Esophagus muscularis mucosa (tissue), 4 donors: ENCODE results near the gene TUBA4A.

Experiments used
- EP300 ChIP-seq: sonication (generic); formaldehyde crosslinking; IDR thresholded peaks from one replicate; pipeline ENCODE4 v1.6.1; 2017; ENCODE audit warnings: antibody characterized with exemption
- POLR2A ChIP-seq: fragments of 450-650 bp; IDR thresholded peaks from one replicate; pipeline ENCODE4 v1.6.1; 2017; ENCODE audit warnings: antibody characterized with exemption, moderate library complexity, mild to moderate bottlenecking, low read depth
- POLR2AphosphoS5 ChIP-seq, 2 donors: sonication (generic); formaldehyde crosslinking; IDR thresholded peaks; one replicate each; pipeline ENCODE4 v1.6.1; 2017; ENCODE audit warnings: antibody characterized with exemption in 2 of 2
- TF ChIP-seq, protein P1 (sequence below), 3 experiments: fragments of 200-600 bp in 2 of 3; fragments of 450-650 bp in 1 of 3; sonication (generic) in 2 of 3; IDR thresholded peaks; one replicate each; pipeline ENCODE4 v1.5.1; 2017 to 2019; ENCODE audit warnings: antibody characterized with exemption in 3 of 3, mild to moderate bottlenecking in 2 of 3, moderate library complexity in 1 of 3

DNA sequence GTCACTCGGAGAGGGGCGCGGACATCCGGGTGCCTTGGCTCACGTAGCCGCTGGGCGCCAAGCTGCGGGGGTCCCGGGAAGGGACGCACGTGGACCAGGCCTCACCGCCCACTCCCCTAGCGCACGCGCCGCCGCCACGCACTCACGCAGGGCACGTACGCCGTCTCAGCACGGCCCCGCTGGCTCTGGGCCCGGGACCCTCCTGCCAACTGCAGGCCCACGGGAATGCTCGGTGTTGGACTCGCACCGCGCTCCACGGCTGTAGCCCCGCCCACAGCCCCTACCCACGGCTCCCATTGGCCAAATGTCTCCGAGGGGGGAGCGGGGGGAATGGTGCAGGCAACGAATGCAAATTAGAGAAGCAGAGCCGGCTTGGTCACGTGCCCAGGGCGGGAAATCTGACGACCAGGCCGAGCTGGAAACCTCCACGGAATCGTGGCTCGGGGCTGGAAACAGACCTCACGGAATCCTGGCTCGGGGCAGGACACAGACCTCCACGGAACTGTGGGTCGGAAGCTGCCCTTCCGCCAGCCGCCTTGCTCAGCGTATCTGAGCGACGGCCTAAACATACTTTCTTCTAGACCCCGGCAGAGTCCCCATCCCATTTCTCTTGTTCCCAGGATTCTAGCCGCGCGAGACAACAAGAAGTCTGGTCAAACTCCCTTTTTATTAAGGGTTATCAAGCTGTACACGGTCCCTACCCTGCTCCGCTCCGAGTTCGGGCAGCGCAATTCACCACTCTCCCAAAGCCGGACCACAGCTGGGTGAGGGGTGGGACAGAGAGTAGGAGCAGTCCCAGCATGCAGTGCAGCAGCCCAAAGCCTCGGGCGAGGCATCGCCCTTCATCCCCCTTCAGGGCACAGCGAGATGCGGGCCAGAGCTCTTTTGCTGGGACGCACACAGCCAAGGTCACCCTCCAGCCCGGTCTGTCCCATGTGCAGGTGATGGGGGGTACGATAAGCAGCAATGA is 34.7 kb downstream of the TUBA4A start, which contains the start of gene ABCB6:
- TF ChIP-seq, protein P1, sequence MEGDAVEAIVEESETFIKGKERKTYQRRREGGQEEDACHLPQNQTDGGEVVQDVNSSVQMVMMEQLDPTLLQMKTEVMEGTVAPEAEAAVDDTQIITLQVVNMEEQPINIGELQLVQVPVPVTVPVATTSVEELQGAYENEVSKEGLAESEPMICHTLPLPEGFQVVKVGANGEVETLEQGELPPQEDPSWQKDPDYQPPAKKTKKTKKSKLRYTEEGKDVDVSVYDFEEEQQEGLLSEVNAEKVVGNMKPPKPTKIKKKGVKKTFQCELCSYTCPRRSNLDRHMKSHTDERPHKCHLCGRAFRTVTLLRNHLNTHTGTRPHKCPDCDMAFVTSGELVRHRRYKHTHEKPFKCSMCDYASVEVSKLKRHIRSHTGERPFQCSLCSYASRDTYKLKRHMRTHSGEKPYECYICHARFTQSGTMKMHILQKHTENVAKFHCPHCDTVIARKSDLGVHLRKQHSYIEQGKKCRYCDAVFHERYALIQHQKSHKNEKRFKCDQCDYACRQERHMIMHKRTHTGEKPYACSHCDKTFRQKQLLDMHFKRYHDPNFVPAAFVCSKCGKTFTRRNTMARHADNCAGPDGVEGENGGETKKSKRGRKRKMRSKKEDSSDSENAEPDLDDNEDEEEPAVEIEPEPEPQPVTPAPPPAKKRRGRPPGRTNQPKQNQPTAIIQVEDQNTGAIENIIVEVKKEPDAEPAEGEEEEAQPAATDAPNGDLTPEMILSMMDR (IDR thresholded peaks at IDR 0.05), result peak in 1 of 3 experiments; percentile 21
- peak; percentile 46 for TF ChIP-seq POLR2A
- TF ChIP-seq EP300, result no peak
- TF ChIP-seq POLR2AphosphoS5 (IDR thresholded peaks at IDR 0.05), result peak; percentile 86 to 88
